ENCODE results near the gene MTHFD2L.

- TF ChIP-seq CTCF (IDR thresholded peaks at IDR 0.05), result no peak
- TF ChIP-seq POLR2A (IDR thresholded peaks at IDR 0.05), result no peak
- TF ChIP-seq POLR2AphosphoS5 (IDR thresholded peaks at IDR 0.05; ENCODE audit: insufficient read depth in 1 of 2, low read depth in 1 of 2), result no peak
Observed at GRCh38 chr4:74314944-74315343, 157.0 kb downstream of the MTHFD2L start.
